ENCODE measurements around the gene FARS2. TPM values are rescaled to one million over a fixed set of nuclear protein-coding genes. Genes with fewer than 3 reads are reported as not detected.

Gene FARS2
- total and polyA plus RNA-seq, 4 donors: 9.2 to 31.4 (median 19.4) TPM

- no peak for TF ChIP-seq CTCF (IDR thresholded peaks at IDR 0.05; ENCODE audit: control extremely low read depth, extremely low read depth)
- Histone ChIP-seq H3K9ac (ENCODE audit: insufficient read depth in 1 of 2, low read length in 2 of 2) (no peak overlapping the region), H3K9me3 (ENCODE audit: control insufficient read depth in 4 of 4, insufficient read depth in 3 of 4, low read length in 3 of 4) (no peaks in the 10 kb centered on the region), H3K4me1 (ENCODE audit: control insufficient read depth in 5 of 5, insufficient read depth in 5 of 5, low read length in 5 of 5) (peaks cover 0 to 3% (median 0%) of the 10 kb centered on the region in 5 donors), H3K36me3 (ENCODE audit: control insufficient read depth in 4 of 4, insufficient read depth in 4 of 4, low read length in 4 of 4) (peaks cover 0 to 5% (median 0%) of the 10 kb centered on the region in 4 donors), H3K27ac (ENCODE audit: low read depth in 1 of 2, low read length in 1 of 2) (no peak overlapping the region), H3K27me3 (ENCODE audit: control insufficient read depth in 3 of 3, insufficient read depth in 3 of 3, low read length in 2 of 3) (no peaks in the 10 kb centered on the region), H3K4me3 (no peak overlapping the region)
- no peak for ATAC-seq (ENCODE audit: insufficient read depth, low FRiP score)
- no peak for DNase-seq
- 74 to 78% methylated on average over 7 of the region's 7 CpGs for WGBS, 2 donors
These were observed 371.1 kb downstream of the FARS2 start for GRCh38 chr6:5632348-5632935.

- Histone ChIP-seq H3K27ac (ENCODE audit: low read depth in 1 of 2, low read length in 1 of 2) (no peak overlapping the region), H3K9me3 (ENCODE audit: control insufficient read depth in 4 of 4, insufficient read depth in 3 of 4, low read length in 3 of 4) (no peaks in the 10 kb centered on the region), H3K4me1 (ENCODE audit: control insufficient read depth in 5 of 5, insufficient read depth in 5 of 5, low read length in 5 of 5) (peaks cover 0 to 3% (median 0%) of the 10 kb centered on the region in 5 donors), H3K9ac (ENCODE audit: insufficient read depth in 1 of 2, low read length in 2 of 2) (no peak overlapping the region), H3K27me3 (ENCODE audit: control insufficient read depth in 3 of 3, insufficient read depth in 3 of 3, low read length in 2 of 3) (no peaks in the 10 kb centered on the region), H3K36me3 (ENCODE audit: control insufficient read depth in 4 of 4, insufficient read depth in 4 of 4, low read length in 4 of 4) (no peaks in the 10 kb centered on the region), H3K4me3 (no peak overlapping the region)
- DNase-seq: no peak
- WGBS, 2 donors: 57 to 74% methylated on average over 4 of the region's 4 CpGs
- no peak for ATAC-seq (ENCODE audit: insufficient read depth, low FRiP score)
- no peak for TF ChIP-seq CTCF (IDR thresholded peaks at IDR 0.05; ENCODE audit: control extremely low read depth, extremely low read depth)
These were observed 373.2 kb downstream of the FARS2 start for GRCh38 chr6:5634525-5634924.

GRCh38 chr6:5636210-5637030, 375.1 kb downstream of the FARS2 start:
- Histone ChIP-seq H3K27ac (ENCODE audit: low read depth in 1 of 2, low read length in 1 of 2) (no peak overlapping the region), H3K4me1 (ENCODE audit: control insufficient read depth in 5 of 5, insufficient read depth in 5 of 5, low read length in 5 of 5) (peaks cover 0 to 3% (median 0%) of the 10 kb centered on the region in 5 donors), H3K9me3 (ENCODE audit: control insufficient read depth in 4 of 4, insufficient read depth in 3 of 4, low read length in 3 of 4) (peaks cover 0 to 8% (median 3%) of the 10 kb centered on the region in 4 donors), H3K9ac (ENCODE audit: insufficient read depth in 1 of 2, low read length in 2 of 2) (no peak overlapping the region), H3K27me3 (ENCODE audit: control insufficient read depth in 3 of 3, insufficient read depth in 3 of 3, low read length in 2 of 3) (no peaks in the 10 kb centered on the region), H3K4me3 (no peak overlapping the region), H3K36me3 (ENCODE audit: control insufficient read depth in 4 of 4, insufficient read depth in 4 of 4, low read length in 4 of 4) (no peaks in the 10 kb centered on the region)
- ATAC-seq (ENCODE audit: insufficient read depth, low FRiP score) (no peak), DNase-seq (no peak)
- TF ChIP-seq CTCF (IDR thresholded peaks at IDR 0.05; ENCODE audit: control extremely low read depth, extremely low read depth): no peak
- WGBS, 2 donors: 92 to 95% methylated on average over 16 of the region's 16 CpGs
